Sigmoid colon (tissue), 4 donors: Measurements from ENCODE around the gene CIITA.

ENCODE experiments used
- EP300 ChIP-seq, 4 donors: sonication (generic); formaldehyde crosslinking; IDR thresholded peaks; one replicate each; pipeline ENCODE4 v1.6.1; 2017; ENCODE audit warnings: antibody characterized with exemption in 4 of 4
- POLR2A ChIP-seq, 2 donors: fragments of 450-650 bp; IDR thresholded peaks; one replicate each; pipeline ENCODE4 v1.6.1; 2016; ENCODE audit warnings: antibody characterized with exemption in 2 of 2, mild to moderate bottlenecking in 2 of 2, moderate library complexity in 2 of 2
- POLR2AphosphoS5 ChIP-seq, 4 donors: sonication (generic); formaldehyde crosslinking; IDR thresholded peaks; one replicate each; pipeline ENCODE4 v1.6.1; 2017; ENCODE audit warnings: antibody characterized with exemption in 4 of 4

GRCh38 chr16:10871157-10871991 lies 5.6 kb upstream of the CIITA start:
- TF ChIP-seq POLR2AphosphoS5 (IDR thresholded peaks at IDR 0.05) (peak in 1 of 4 donors; percentile 24), EP300 (IDR thresholded peaks at IDR 0.05) (no peak), POLR2A (IDR thresholded peaks at IDR 0.05) (no peak)
